Measurements from ENCODE around the gene NHLH1. TPM values are rescaled to one million over a fixed set of nuclear protein-coding genes. Genes with fewer than 3 reads are reported as not detected.

The NHLH1 gene
- total and polyA plus RNA-seq, 2 of the 13 experiments (the other 11 are each of a cell fraction or from before 2014, with no cell fraction given) = 0.11 to 0.57 TPM

- TF ChIP-seq HNF1A (IDR thresholded peaks at IDR 0.05; ENCODE audit: low read depth) (no peak), HNF1A (CRISPR knock-in tag; IDR thresholded peaks at IDR 0.05; ENCODE audit: borderline replicate concordance) (no peak)
Measured at GRCh38 chr1:160361814-160362167, 5.1 kb upstream of the NHLH1 start (continued).

GRCh38 chr1:160362168-160362957 lies 4.5 kb upstream of the NHLH1 start:
- Histone ChIP-seq H3K27me3 (ENCODE audit: control insufficient read depth in 1 of 2, insufficient read depth in 2 of 2, low read length in 2 of 2) (no peaks in the 10 kb centered on the region), H4K20me1 (ENCODE audit: insufficient read depth, low read length) (no peaks in the 10 kb centered on the region), H3K27ac (ENCODE audit: extremely low read length, insufficient read depth, low read length) (no peak overlapping the region), H3K4me3 (replicated peaks in 1 of 3; ENCODE audit: insufficient read depth in 1 of 3, low read depth in 2 of 3, low read length in 3 of 3) (no peak overlapping the region), H3K4me1 (ENCODE audit: insufficient read depth, low read length) (peaks cover 11% of the 10 kb centered on the region), H3K9me3 (ENCODE audit: low read length) (no peaks in the 10 kb centered on the region), H3K79me2 (ENCODE audit: insufficient read depth, low read length) (no peaks in the 10 kb centered on the region), H2AFZ (ENCODE audit: low read length) (no peak overlapping the region), H3K9ac (ENCODE audit: insufficient read depth, low read depth, low read length) (no peak overlapping the region), H3K4me2 (ENCODE audit: low read depth, low read length) (no peak overlapping the region), H3K36me3 (replicated peaks in 1 of 2; ENCODE audit: control insufficient read depth in 1 of 2, insufficient read depth in 2 of 2, low read length in 2 of 2) (peaks cover 3 to 12% of the 10 kb centered on the region in 2 experiments; a peak in 4 of 5 replicates)
- in situ Hi-C loops (cut with HindIII; ENCODE audit: extremely low pct_ligation_motif_present, low pct_unique_long_range_greater_than_20kb) (no loop called here), intact Hi-C loops (cut with micrococcal nuclease; ENCODE audit: unreplicated experiment) (no loop called here)
- no TSS peak for BruUV-seq (replicated peaks)
- no peak for FAIRE-seq
- DNase-seq (ENCODE audit: low spot score) = no peak
- ChIA-PET POLR2A (interaction anchor here (0.6 kb wide), 1 partner anchor 87 kb away, joined by 3 read pairs; no protein-coding TSS in a partner anchor), CTCF (ENCODE audit: low intra/inter-chr PET ratio, low total read pairs) (no interaction called here)
- WGBS (ENCODE audit: low lambda C conversion rate) = 92% methylated on average over 9 of the region's 9 CpGs
- ATAC-seq = no peak
- no peak for TF ChIP-seq MAF1 (CRISPR knock-in tag; IDR thresholded peaks at IDR 0.05; ENCODE audit: borderline replicate concordance)
- TF ChIP-seq CEBPB (IDR thresholded peaks at IDR 0.05; ENCODE audit: borderline replicate concordance, low read depth, low read length) = peak; percentile 56
- no peak for TF ChIP-seq MED8 (CRISPR knock-in tag; IDR thresholded peaks at IDR 0.05; ENCODE audit: insufficient replicate concordance)
- peak in 1 of 2 experiments; percentile 93; a peak in 2 of 4 replicates for TF ChIP-seq ATF4 (CRISPR knock-in tag; IDR thresholded peaks at IDR 0.05)
- TF ChIP-seq ZNF781 (CRISPR knock-in tag; IDR thresholded peaks at IDR 0.05; ENCODE audit: borderline replicate concordance, not compliant biosample characterization) = no peak
- TF ChIP-seq CEBPG (CRISPR knock-in tag; IDR thresholded peaks at IDR 0.05) = 0 out of 2 replicates have a peak, but pooled peaks have one; percentile 39
- TF ChIP-seq ZFP36L2 (CRISPR knock-in tag; IDR thresholded peaks at IDR 0.05) = no peak
- no peak for TF ChIP-seq NCOA2 (CRISPR knock-in tag; IDR thresholded peaks at IDR 0.05)
